Measurements from ENCODE around the gene ZFP28.

Gene ZFP28

GRCh38 chr19:56596676-56597075 lies 57.9 kb downstream of the ZFP28 start:
- H3K4me1 ChIP-seq (ENCODE audit: control insufficient read depth, insufficient read depth, low read length, unreplicated experiment), result no peaks in the 10 kb centered on the region

GRCh38 chr19:56597696-56598095 lies 58.9 kb downstream of the ZFP28 start:
- Histone ChIP-seq H3K4me3 (ENCODE audit: low read depth, low read length) (no peak overlapping the region), H2AFZ (ENCODE audit: low read length, unreplicated experiment) (no peak overlapping the region), H3K79me2 (ENCODE audit: control insufficient read depth, insufficient read depth, low read length, unreplicated experiment) (peaks cover 28% of the 10 kb centered on the region), H3K27me3 (ENCODE audit: insufficient read depth, low read length) (no peaks in the 10 kb centered on the region), H3K36me3 (ENCODE audit: insufficient read depth, low read length) (peaks cover 15% of the 10 kb centered on the region), H3K4me1 (ENCODE audit: control insufficient read depth, insufficient read depth, low read length, unreplicated experiment) (no peaks in the 10 kb centered on the region), H3K27ac (ENCODE audit: low read depth, low read length) (no peak overlapping the region)

More at GRCh38 chr19:56596676-56597075, 57.9 kb downstream of the ZFP28 start:
- H3K27me3 ChIP-seq (ENCODE audit: insufficient read depth, low read length), result no peaks in the 10 kb centered on the region
- H3K36me3 ChIP-seq (ENCODE audit: insufficient read depth, low read length), result peaks cover 8% of the 10 kb centered on the region
- H3K4me3 ChIP-seq (ENCODE audit: low read depth, low read length), result no peak overlapping the region; the same call in 1 of the 2 replicates
- no peak overlapping the region for H2AFZ ChIP-seq (ENCODE audit: low read length, unreplicated experiment)
- no peak overlapping the region for H3K27ac ChIP-seq (ENCODE audit: low read depth, low read length)
- H3K79me2 ChIP-seq (ENCODE audit: control insufficient read depth, insufficient read depth, low read length, unreplicated experiment), result peaks cover 28% of the 10 kb centered on the region

- H3K27me3 ChIP-seq (ENCODE audit: insufficient read depth, low read length), result no peaks in the 10 kb centered on the region
- H3K36me3 ChIP-seq (ENCODE audit: insufficient read depth, low read length), result peaks cover 24% of the 10 kb centered on the region
- H3K27ac ChIP-seq (ENCODE audit: low read depth, low read length), result no peak overlapping the region
- H2AFZ ChIP-seq (ENCODE audit: low read length, unreplicated experiment), result no peak overlapping the region
- no peaks in the 10 kb centered on the region for H3K4me1 ChIP-seq (ENCODE audit: control insufficient read depth, insufficient read depth, low read length, unreplicated experiment)
- H3K4me3 ChIP-seq (ENCODE audit: low read depth, low read length), result no peak overlapping the region
- H3K79me2 ChIP-seq (ENCODE audit: control insufficient read depth, insufficient read depth, low read length, unreplicated experiment), result peaks cover 20% of the 10 kb centered on the region
These were observed 62.6 kb downstream of the ZFP28 start for GRCh38 chr19:56601375-56601774.

GRCh38 chr19:56603829-56604228 lies 65.1 kb downstream of the ZFP28 start:
- H2AFZ ChIP-seq (ENCODE audit: low read length, unreplicated experiment), result no peak overlapping the region
- H3K27ac ChIP-seq (ENCODE audit: low read depth, low read length), result no peak overlapping the region
- H3K27me3 ChIP-seq (ENCODE audit: insufficient read depth, low read length), result no peaks in the 10 kb centered on the region
- H3K4me3 ChIP-seq (ENCODE audit: low read depth, low read length), result no peak overlapping the region
- H3K79me2 ChIP-seq (ENCODE audit: control insufficient read depth, insufficient read depth, low read length, unreplicated experiment), result peaks cover 5% of the 10 kb centered on the region
- no peaks in the 10 kb centered on the region for H3K4me1 ChIP-seq (ENCODE audit: control insufficient read depth, insufficient read depth, low read length, unreplicated experiment)
- peaks cover 19% of the 10 kb centered on the region for H3K36me3 ChIP-seq (ENCODE audit: insufficient read depth, low read length)

Data from ACC112 (cell line).